H9 (cell line): ENCODE measurements around the gene FANCE. TPM values are rescaled to one million over a fixed set of nuclear protein-coding genes. Genes with fewer than 3 reads are reported as not detected.
A peak's percentile ranks its signal among the peaks of the same experiment; 100 is the strongest.

Experiments used
- DNase-seq: peaks from one replicate; pipeline ENCODE4 v3.0.0-alpha.2; 2017
- H2AFZ ChIP-seq: one replicate; pipeline ENCODE4 v1.6.1; 2013; ENCODE audit warnings: mild to moderate bottlenecking, low read length, control low read depth, moderate library complexity
- H2AK5ac ChIP-seq: 2 replicates; pipeline ENCODE4 v1.6.1; 2013; ENCODE audit warnings: low read length, control low read depth, mixed read lengths; ENCODE audit not compliant: insufficient read length
- H2BK120ac ChIP-seq: one replicate; pipeline ENCODE4 v1.6.1; 2013; ENCODE audit warnings: low read depth, mild to moderate bottlenecking, low read length, control low read depth, inconsistent platforms; ENCODE audit not compliant: poor library complexity, severe bottlenecking
- H2BK12ac ChIP-seq: 2 replicates; pipeline ENCODE4 v1.6.1; 2013; ENCODE audit warnings: low read length, control low read depth, mixed read lengths, low read depth; ENCODE audit not compliant: insufficient read length
- H2BK15ac ChIP-seq: 2 replicates; pipeline ENCODE4 v1.6.1; 2013; ENCODE audit warnings: low read depth, low read length, control low read depth
- H2BK20ac ChIP-seq: one replicate; pipeline ENCODE4 v1.6.1; 2013; ENCODE audit warnings: low read depth, mild to moderate bottlenecking, low read length, control low read depth, inconsistent platforms; ENCODE audit not compliant: poor library complexity, severe bottlenecking
- H2BK5ac ChIP-seq: 2 replicates; pipeline ENCODE4 v1.6.1; 2013; ENCODE audit warnings: low read length, control low read depth, mixed read lengths; ENCODE audit not compliant: insufficient read length
- H3K14ac ChIP-seq: 2 replicates; pipeline ENCODE4 v1.6.1; 2013; ENCODE audit warnings: low read length, control low read depth; ENCODE audit not compliant: insufficient read depth
- H3K18ac ChIP-seq: 2 replicates; pipeline ENCODE4 v1.6.1; 2013; ENCODE audit warnings: low read depth, mild to moderate bottlenecking, mixed read lengths, low read length, control low read depth; ENCODE audit not compliant: insufficient read length
- H3K23ac ChIP-seq: 2 replicates; pipeline ENCODE4 v1.6.1; 2013; ENCODE audit warnings: low read length, control low read depth, mixed read lengths, low read depth; ENCODE audit not compliant: insufficient read length
- H3K23me2 ChIP-seq: 2 replicates; pipeline ENCODE4 v1.6.1; 2013; ENCODE audit warnings: low read depth, mild to moderate bottlenecking, mixed read lengths, low read length, control low read depth; ENCODE audit not compliant: insufficient read length, poor library complexity, severe bottlenecking
- H3K27ac ChIP-seq: 2 replicates; pipeline ENCODE4 v1.5.1; 2013; ENCODE audit warnings: low read length, control low read depth, mixed read lengths, low read depth; ENCODE audit not compliant: insufficient read length
- H3K27me3 ChIP-seq: 2 replicates; pipeline ENCODE4 v1.6.1; 2013; ENCODE audit warnings: low read length, control low read depth, inconsistent platforms; ENCODE audit not compliant: insufficient read depth
- H3K4ac ChIP-seq: 2 replicates; pipeline ENCODE4 v1.6.1; 2013; ENCODE audit warnings: low read depth, mild to moderate bottlenecking, control low read depth, inconsistent platforms, low read length, moderate library complexity
- H3K4me1 ChIP-seq: 2 replicates; pipeline ENCODE4 v1.6.1; 2013; ENCODE audit warnings: low read length, control low read depth, inconsistent platforms; ENCODE audit not compliant: insufficient read depth
- H3K4me2 ChIP-seq: 2 replicates; pipeline ENCODE4 v1.6.1; 2013; ENCODE audit warnings: low read length, control low read depth, mixed read lengths; ENCODE audit not compliant: insufficient read length, insufficient read depth
- H3K56ac ChIP-seq: 2 replicates; pipeline ENCODE4 v1.6.1; 2013; ENCODE audit warnings: low read depth, mild to moderate bottlenecking, mixed read lengths, low read length, control low read depth; ENCODE audit not compliant: insufficient read length
- H3K79me1 ChIP-seq: 2 replicates; pipeline ENCODE4 v1.6.1; 2013; ENCODE audit warnings: low read depth, mild to moderate bottlenecking, moderate library complexity, low read length, control low read depth, inconsistent platforms; ENCODE audit not compliant: insufficient read depth, poor library complexity, severe bottlenecking
- H3K79me2 ChIP-seq: 2 replicates; pipeline ENCODE4 v1.6.1; 2013; ENCODE audit warnings: low read length, control low read depth, inconsistent platforms; ENCODE audit not compliant: insufficient read depth
- H3K9ac ChIP-seq: 2 replicates; pipeline ENCODE4 v1.6.1; 2013; ENCODE audit warnings: low read length, control low read depth, mixed read lengths; ENCODE audit not compliant: insufficient read length; ENCODE audit errors: extremely low read depth
- H3K9me3 ChIP-seq: one replicate; pipeline ENCODE4 v1.6.1; 2013; ENCODE audit warnings: low read depth, low read length, inconsistent platforms; ENCODE audit not compliant: control insufficient read depth
- H3T11ph ChIP-seq: one replicate; pipeline ENCODE4 v1.6.1; 2013; ENCODE audit warnings: mild to moderate bottlenecking, low read length, control low read depth, inconsistent platforms
- H4K20me1 ChIP-seq: one replicate; pipeline ENCODE4 v1.6.1; 2013; ENCODE audit not compliant: control insufficient read depth, insufficient read length, insufficient read depth
- H4K5ac ChIP-seq: 2 replicates; pipeline ENCODE4 v1.6.1; 2013; ENCODE audit warnings: low read depth, mild to moderate bottlenecking, mixed read lengths, low read length, control low read depth; ENCODE audit not compliant: insufficient read length
- H4K8ac ChIP-seq: replicated peaks from 2 replicates; pipeline ENCODE4 v1.6.1; 2013; ENCODE audit warnings: low read length, control low read depth, mixed read lengths, low read depth; ENCODE audit not compliant: insufficient read length
- H4K91ac ChIP-seq: 2 replicates; pipeline ENCODE4 v1.6.1; 2013; ENCODE audit warnings: low read depth, mild to moderate bottlenecking, moderate library complexity, mixed read lengths, low read length, control low read depth; ENCODE audit not compliant: insufficient read length
- H3K27ac Mint-ChIP-seq, 3 experiments: 2 replicates in 2 of 3; 3 replicates in 1 of 3; pipeline ENCODE4 v1.8.0; 2020 to 2021; ENCODE audit warnings: mixed read lengths in 3 of 3, mild to moderate bottlenecking in 1 of 3, moderate library complexity in 1 of 3
- H3K27me3 Mint-ChIP-seq: 2 replicates; pipeline ENCODE4 v1.8.0; 2021; ENCODE audit warnings: low read depth, mild to moderate bottlenecking, moderate library complexity, mixed read lengths
- H3K36me3 Mint-ChIP-seq, 3 experiments: 2 replicates in 2 of 3; 3 replicates in 1 of 3; pipeline ENCODE4 v1.8.0; 2020 to 2021; ENCODE audit warnings: low read depth in 3 of 3, mixed read lengths in 3 of 3; ENCODE audit not compliant: insufficient read depth in 1 of 3
- H3K4me1 Mint-ChIP-seq, 2 experiments: 2 replicates each; pipeline ENCODE4 v1.8.0; 2020; ENCODE audit warnings: mixed read lengths in 2 of 2
- H3K4me3 Mint-ChIP-seq, 2 experiments: 2 replicates in 1 of 2; 3 replicates in 1 of 2; pipeline ENCODE4 v1.8.0; 2020 to 2021; ENCODE audit warnings: mild to moderate bottlenecking in 2 of 2, mixed read lengths in 2 of 2, moderate library complexity in 1 of 2
- H3K9me3 Mint-ChIP-seq, 2 experiments: 2 replicates in 1 of 2; 3 replicates in 1 of 2; pipeline ENCODE4 v1.8.0; 2020; ENCODE audit warnings: mild to moderate bottlenecking in 2 of 2, mixed read lengths in 2 of 2, moderate library complexity in 1 of 2
- WGBS: extraction: QIAGEN DNeasy Blood & Tissue Kit; methylation state at CpG from one replicate; pipeline ENCODE4 v1.1.7; 2013; ENCODE audit warnings: missing lambda C conversion rate, low lambda C conversion rate, mixed read lengths; ENCODE audit not compliant: insufficient read length; ENCODE audit errors: extremely low coverage; 5-methylcytosine and 5-hydroxymethylcytosine counted together
- total RNA-seq: library from RNA; stranded (reverse); gene quantifications from 2 replicates; pipeline ENCODE4 v1.2.1, GENCODE V29; 2021
- TF ChIP-seq, protein P1 (sequence below): fragments of 200-600 bp; sonication (generic); conservative IDR thresholded peaks from 3 replicates; pipeline ENCODE4 v1.8.0; 2021; ENCODE audit warnings: antibody characterized with exemption, mild to moderate bottlenecking

Gene FANCE
- total RNA-seq, 1 experiment from 2014 or later = 8.4 TPM

DNA sequence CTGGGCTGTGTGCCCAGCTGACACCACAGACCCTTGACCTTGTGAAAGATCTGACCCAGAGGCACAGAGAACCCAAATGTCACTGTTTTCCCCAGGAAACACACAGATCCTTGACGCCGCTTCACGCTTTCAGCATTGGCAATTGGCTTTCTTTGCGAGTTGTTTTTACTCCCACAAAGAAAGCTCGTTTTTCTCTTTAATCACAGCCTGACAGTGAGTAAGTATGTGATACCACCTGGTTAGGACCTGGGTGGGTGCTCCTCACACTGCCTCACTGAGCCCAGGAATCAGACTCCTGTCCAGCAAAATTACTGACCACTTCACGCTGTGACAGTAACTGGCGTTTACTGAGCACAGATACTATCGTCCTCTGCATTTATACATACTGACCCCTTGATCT, 29.1 kb downstream of the FANCE start:
- no peaks in the 10 kb centered on the region for H3K9me3 ChIP-seq
- H3T11ph ChIP-seq = no peak overlapping the region
- H3K79me1 ChIP-seq = no peaks in the 10 kb centered on the region
- peaks cover 7% of the 10 kb centered on the region; the same call in 1 of the 2 replicates for H3K4me1 ChIP-seq
- Mint-ChIP-seq H3K4me1 (peaks cover 15 to 25% of the 10 kb centered on the region in 2 experiments), H3K9me3 (no peaks in the 10 kb centered on the region), H3K27ac (peak overlapping the region in 2 of 3 experiments; percentile 49 to 52; a peak in 3 of 7 replicates), H3K4me3 (no peak overlapping the region; a peak in 1 of 5 replicates), H3K27me3 (no peaks in the 10 kb centered on the region; the same call in none of the 2 replicates), H3K36me3 (peaks cover 8 to 56% (median 32%) of the 10 kb centered on the region in 3 experiments)
- no peak overlapping the region for H4K8ac ChIP-seq
- H3K27ac ChIP-seq = no peak overlapping the region
- H3K4ac ChIP-seq = no peak overlapping the region
- peaks cover 8% of the 10 kb centered on the region for H3K23me2 ChIP-seq
- no peaks in the 10 kb centered on the region for H3K79me2 ChIP-seq
- H3K56ac ChIP-seq = no peak overlapping the region
- H4K91ac ChIP-seq = no peak overlapping the region
- H2BK5ac ChIP-seq = no peak overlapping the region
- H3K4me2 ChIP-seq = no peak overlapping the region
- no peak overlapping the region for H2BK20ac ChIP-seq
- TF ChIP-seq, protein P1, sequence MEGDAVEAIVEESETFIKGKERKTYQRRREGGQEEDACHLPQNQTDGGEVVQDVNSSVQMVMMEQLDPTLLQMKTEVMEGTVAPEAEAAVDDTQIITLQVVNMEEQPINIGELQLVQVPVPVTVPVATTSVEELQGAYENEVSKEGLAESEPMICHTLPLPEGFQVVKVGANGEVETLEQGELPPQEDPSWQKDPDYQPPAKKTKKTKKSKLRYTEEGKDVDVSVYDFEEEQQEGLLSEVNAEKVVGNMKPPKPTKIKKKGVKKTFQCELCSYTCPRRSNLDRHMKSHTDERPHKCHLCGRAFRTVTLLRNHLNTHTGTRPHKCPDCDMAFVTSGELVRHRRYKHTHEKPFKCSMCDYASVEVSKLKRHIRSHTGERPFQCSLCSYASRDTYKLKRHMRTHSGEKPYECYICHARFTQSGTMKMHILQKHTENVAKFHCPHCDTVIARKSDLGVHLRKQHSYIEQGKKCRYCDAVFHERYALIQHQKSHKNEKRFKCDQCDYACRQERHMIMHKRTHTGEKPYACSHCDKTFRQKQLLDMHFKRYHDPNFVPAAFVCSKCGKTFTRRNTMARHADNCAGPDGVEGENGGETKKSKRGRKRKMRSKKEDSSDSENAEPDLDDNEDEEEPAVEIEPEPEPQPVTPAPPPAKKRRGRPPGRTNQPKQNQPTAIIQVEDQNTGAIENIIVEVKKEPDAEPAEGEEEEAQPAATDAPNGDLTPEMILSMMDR = no peak
- no peak for DNase-seq
- H4K20me1 ChIP-seq = no peaks in the 10 kb centered on the region
- no peak overlapping the region for H3K14ac ChIP-seq
- no peak overlapping the region for H2BK12ac ChIP-seq
- no peak overlapping the region for H2AFZ ChIP-seq
- H2AK5ac ChIP-seq = no peak overlapping the region
- no peak overlapping the region for H2BK120ac ChIP-seq
- no peak overlapping the region for H4K5ac ChIP-seq
- no peaks in the 10 kb centered on the region for H3K27me3 ChIP-seq
- H3K23ac ChIP-seq = no peak overlapping the region
- no CpG with 5 or more reads among the region's 8 CpGs for WGBS
- H3K9ac ChIP-seq = no peak overlapping the region
- H2BK15ac ChIP-seq = no peak overlapping the region
- no peak overlapping the region for H3K18ac ChIP-seq
